B cell (primary cell): Measurements from ENCODE around the gene AGBL4.

Source experiments
- EZH2 ChIP-seq: IDR thresholded peaks from 2 replicates; pipeline ENCODE4 v1.6.1; 2012; ENCODE audit warnings: borderline replicate concordance, low read depth, mild to moderate bottlenecking, moderate library complexity, low read length; ENCODE audit not compliant: insufficient read depth, poor library complexity, severe bottlenecking
- TF ChIP-seq, protein P1 (sequence below): fragments of 200-600 bp; IDR thresholded peaks from one replicate; pipeline ENCODE4 v1.8.0; 2022; ENCODE audit warnings: antibody characterized with exemption, mild to moderate bottlenecking

GRCh38 chr1:48889615-48890014 lies 1134.1 kb downstream of the AGBL4 start:
- TF ChIP-seq, protein P1, sequence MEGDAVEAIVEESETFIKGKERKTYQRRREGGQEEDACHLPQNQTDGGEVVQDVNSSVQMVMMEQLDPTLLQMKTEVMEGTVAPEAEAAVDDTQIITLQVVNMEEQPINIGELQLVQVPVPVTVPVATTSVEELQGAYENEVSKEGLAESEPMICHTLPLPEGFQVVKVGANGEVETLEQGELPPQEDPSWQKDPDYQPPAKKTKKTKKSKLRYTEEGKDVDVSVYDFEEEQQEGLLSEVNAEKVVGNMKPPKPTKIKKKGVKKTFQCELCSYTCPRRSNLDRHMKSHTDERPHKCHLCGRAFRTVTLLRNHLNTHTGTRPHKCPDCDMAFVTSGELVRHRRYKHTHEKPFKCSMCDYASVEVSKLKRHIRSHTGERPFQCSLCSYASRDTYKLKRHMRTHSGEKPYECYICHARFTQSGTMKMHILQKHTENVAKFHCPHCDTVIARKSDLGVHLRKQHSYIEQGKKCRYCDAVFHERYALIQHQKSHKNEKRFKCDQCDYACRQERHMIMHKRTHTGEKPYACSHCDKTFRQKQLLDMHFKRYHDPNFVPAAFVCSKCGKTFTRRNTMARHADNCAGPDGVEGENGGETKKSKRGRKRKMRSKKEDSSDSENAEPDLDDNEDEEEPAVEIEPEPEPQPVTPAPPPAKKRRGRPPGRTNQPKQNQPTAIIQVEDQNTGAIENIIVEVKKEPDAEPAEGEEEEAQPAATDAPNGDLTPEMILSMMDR: no peak
- TF ChIP-seq EZH2: no peak
